Cerebellar cortex (tissue), 1 donor: Measurements from ENCODE around the gene ACADVL.

ENCODE experiments used
- DNase-seq: peaks from one replicate; pipeline ENCODE4 v3.0.0-alpha.2; 2015; ENCODE audit warnings: low spot score

The ACADVL gene

DNA sequence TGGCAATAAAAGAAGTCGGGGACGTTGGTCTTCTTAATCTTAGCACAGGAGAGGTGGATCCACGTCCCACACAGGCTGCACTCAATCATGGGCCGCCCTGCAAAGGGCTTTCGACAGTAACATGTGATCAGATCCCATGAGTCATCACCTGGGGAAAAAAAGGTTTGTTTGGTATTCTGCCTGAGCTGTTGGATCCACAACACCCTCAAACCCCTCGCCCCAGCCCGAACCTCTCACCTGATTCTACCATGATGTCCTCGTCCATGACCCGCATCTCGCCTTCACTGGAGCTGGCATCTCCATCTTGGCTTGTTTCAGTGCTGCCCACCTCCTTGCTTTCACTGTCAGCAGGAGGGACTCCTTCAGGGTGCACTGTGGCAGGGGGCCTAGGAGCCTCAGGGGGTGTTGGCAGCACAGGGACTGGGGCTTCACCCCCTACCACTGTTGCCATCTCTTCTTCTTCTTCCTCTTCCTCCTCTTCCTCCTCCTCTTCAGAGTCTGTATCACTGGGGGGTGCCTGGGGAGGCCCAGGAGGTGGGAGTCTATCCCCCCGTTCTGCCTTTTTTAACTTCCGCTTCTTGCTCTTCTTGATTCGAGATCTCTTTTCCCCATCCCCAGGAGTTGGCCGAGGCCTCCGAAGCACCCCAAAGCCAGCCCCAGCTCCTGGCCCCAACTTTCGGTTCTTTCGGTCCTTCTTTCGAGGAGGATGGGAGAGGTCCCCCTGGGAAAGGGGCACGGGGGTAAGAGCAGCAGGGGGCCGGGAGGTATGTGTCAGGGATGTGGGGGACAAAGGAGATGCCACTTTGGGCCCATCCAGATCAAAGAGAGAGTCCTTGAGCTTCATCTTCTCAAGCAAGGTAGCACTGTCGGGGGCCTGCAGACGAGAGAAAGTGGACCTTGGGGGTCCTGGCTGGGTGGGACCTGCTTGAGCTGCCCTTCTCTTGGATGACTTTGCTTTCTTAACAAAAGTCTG is 16.2 kb downstream of the ACADVL start:
- peak; percentile 35 for DNase-seq

GRCh38 chr17:7236808-7237207 is 17.1 kb downstream of the ACADVL start:
- DNase-seq = no peak

DNA sequence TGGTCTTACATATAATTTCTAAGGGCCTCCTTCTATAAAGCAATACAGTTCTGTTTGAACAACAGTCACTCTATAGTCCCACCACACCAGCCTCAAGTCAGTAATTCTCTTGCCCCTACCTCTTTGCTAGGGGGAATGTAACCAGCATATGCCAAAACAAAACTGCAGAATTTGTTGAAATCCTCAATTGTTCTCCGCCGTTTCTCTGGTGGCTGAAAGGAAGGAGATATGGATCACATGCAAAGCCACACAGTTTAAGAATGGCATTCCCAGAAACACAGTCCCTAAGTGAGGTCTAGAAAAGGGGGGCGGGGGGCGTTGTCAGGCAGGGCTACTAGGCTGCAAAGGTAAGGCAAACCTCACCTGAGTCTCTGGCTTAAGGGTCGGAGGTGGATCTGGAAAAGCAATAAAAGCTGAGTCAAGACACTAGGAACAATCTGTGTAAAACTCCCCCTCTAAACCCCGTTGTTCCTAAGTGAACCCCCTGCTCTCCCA is 17.6 kb downstream of the ACADVL start:
- DNase-seq = no peak

- DNase-seq = peak; percentile 59
These were observed 18.2 kb downstream of the ACADVL start for GRCh38 chr17:7237761-7238419.

GRCh38 chr17:7238420-7239090 is 18.8 kb downstream of the ACADVL start:
- no peak for DNase-seq

DNA sequence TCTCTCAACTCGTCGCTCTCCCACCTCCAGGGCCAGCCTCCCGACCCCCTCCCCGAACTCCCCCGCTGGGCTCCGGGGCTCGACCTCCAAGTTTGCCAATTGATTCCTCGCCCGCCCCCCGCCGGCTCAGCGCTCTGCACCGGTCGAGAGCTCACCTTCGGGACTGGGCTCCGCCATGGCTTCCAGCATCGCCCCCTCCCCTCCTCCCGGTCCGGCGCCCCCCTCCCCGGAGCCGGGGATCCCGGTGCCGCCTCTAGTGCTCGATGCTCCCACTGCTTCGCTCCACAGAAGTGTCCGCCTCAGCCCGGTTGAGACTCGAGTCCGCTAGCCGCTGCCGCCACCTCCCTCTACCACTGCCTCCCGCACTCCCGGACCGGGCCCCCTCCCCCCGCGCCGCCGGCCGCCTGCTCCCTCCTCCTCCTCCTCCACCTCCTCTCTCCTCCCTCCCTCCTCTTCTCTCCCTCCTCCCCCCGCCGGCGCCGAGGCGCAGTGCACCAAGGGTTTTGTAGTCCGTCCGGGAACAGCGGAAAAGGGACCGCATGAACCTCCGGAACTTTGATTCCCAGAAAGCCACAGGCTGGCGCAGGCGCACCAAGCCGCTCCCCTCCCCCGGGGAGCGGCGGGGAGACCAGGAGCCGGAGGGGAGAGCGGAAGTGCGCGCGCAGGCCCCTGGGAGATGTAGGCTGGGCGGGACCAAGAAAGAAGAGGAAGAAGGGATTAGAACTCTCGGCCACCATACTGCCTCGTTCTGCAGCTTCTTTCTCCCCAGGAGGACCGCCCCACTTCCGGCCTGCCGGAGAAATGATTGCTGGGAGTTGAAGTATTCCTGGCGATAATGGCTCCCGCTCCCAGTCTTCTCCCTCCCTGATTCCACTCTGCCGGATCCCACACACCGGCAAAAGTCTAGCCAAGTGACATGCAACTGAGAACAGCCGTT is 19.6 kb downstream of the ACADVL start, which contains the start of gene PHF23:
Gene PHF23 (minus strand): TSS at position 367 of the 937 bp plus-strand sequence. CDS start 178 bp downstream, at position 189.
- peak; percentile 100 for DNase-seq

GRCh38 chr17:7240375-7240774 is 20.6 kb downstream of the ACADVL start:
- no peak for DNase-seq

- no peak for DNase-seq
These were observed 21.5 kb downstream of the ACADVL start for GRCh38 chr17:7241090-7241733.

DNA sequence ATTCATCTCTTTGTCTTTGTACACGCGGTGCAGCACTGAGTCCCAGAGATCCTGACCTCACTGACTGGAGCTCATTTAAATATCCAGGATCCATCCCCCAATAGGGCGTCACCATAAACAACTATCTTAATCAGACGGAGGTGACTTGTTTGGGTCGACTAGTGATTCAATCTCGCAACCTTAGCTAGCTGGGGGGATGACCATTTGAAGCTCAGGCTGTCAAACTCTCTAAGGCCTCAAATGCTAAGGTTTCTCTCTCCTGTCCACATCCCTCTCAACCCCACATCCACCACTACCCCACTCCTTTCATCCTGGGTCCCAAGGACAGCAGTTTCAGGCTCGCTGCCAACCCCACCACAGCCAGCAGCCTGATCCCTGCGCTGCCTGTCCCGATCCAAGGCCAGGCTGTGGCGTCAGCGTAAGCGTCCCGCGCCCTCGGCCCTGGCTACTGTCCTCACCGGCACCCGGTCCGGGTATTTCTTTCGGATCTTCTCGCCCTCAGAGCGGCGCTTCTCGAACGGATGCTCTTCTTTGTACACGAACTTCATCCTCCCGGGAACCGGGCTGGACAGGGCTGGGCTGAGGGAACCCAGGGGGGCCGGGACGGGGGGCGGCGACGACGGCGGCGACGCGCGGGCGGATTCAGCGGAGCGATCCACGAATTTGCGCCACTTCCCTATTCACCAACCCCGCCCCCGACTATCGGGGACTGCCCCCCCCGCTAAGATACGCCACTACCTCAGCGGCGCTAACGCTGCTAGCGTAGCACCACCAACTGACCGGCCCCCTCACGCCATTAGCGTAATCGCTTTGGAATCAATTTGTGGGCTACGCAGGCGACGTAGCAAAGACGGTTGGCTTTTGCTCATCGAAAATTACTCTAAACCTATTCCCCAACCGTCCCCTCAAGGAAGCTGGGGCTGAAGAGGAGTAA is 22.3 kb downstream of the ACADVL start, which contains the start of gene GABARAP:
Gene GABARAP (minus strand): TSS at position 667 of the 934 bp plus-strand sequence. CDS start 119 bp downstream, at position 548.
- peak; percentile 96 for DNase-seq

DNA sequence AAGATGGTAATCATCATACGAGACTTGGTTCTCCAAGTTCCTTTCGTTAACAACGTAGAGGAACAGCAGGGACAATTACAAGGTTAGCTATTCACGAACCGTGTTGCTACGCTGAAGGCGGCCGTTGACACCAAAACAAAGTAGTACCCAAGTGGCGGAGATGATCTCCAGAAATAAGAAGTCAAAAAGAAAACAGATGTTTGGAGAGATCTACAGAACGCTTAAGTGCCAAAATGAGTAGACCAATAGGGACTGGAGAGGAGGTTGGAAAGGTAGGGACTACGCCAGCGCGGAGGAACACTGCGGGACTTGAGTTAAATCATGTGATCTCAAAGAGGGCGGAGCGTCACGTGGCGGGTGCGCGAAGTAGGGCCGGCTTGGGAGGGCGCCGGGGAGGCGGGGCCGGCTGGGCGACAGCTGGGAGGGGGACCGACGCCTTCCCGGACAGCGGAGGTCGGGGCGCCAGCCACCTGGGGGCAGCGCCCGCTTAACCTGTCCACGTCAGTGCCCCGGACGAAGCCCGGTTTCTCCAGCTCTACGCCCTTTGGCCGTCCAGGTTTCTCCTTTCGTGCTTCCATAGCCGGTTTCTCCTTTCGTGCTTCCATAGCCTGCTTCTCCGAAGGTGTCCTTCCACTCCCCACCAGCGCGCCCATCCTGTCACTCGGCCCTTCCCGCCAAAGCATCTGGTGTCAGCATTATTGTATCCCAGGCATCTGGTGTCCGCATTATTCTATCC is 23.1 kb downstream of the ACADVL start:
- DNase-seq = peak; percentile 94

- no peak for DNase-seq
These were observed 23.7 kb downstream of the ACADVL start for GRCh38 chr17:7243453-7243729.

GRCh38 chr17:7243838-7244237 is 24.1 kb downstream of the ACADVL start:
- DNase-seq = peak; percentile 23

DNA sequence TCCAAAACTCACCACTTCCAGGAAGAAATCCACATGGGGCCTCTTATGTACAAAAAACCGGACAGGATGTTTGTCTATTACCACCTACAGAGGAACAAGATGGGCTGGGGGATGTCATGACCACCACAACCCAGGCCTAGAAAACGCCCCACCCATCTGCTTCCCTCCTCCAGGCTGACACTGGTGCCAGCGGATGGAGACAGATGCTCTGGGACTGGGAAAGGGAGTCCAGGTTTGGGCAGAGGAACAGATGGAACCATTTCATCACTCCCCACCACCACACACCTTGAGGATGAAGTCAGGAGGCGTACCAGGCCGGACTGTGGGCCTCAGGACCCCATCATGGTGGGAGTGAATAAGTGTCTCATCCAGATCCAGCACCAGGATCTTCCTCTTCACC is 27.0 kb downstream of the ACADVL start:
- DNase-seq = no peak

GRCh38 chr17:7248796-7249195 is 29.1 kb downstream of the ACADVL start:
- no peak for DNase-seq

GRCh38 chr17:7249214-7249613 is 29.5 kb downstream of the ACADVL start:
- DNase-seq = no peak

GRCh38 chr17:7249830-7250229 is 30.1 kb downstream of the ACADVL start:
- DNase-seq = no peak

- DNase-seq = no peak
These were observed 31.2 kb downstream of the ACADVL start for GRCh38 chr17:7250695-7251627.
